Measurements from ENCODE around the gene CDC42EP2. TPM values are rescaled to one million over a fixed set of nuclear protein-coding genes. Genes with fewer than 3 reads are reported as not detected.

Gene CDC42EP2
- total and polyA plus RNA-seq, 10 of the 15 experiments (the other 5 are each of a cell fraction or from before 2014, with no cell fraction given), result 0.03 to 1.2 (median 0.09) TPM; not detected in 3

DNA sequence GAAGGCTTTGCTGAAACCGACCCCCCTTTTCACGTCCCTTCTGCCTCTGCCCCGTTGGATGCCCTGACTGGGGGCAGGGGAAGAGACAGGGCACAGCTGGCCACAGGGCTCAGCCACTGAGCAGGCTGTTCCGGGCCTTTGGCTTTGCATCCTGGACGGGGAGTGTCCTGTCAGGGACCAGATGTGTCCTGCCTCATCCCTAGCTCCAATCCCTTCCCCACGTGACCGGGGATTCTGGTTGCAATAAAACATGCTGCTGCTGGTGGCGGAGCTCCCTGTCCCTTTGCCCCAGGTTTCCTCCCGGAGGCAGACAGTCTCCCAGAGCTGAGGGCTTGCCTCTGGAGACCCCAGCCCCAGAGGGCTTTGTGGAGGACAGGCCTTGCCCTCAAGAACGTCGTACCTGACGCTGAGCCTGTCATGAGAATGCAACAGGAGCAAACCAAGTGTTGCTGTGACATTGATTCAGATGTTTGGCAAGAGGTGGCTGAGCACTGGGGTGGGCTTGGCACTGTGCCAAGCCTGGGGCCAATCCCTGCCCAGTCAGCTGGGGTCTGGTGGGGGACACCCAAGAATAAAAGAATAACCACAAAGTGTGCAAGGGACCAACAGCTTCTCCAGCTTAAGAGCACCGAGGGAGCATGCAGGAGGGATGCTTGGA lies 7.3 kb downstream of the CDC42EP2 start:
- Histone ChIP-seq H3K4me2 (ENCODE audit: control insufficient read depth, insufficient read depth) (no peak overlapping the region), H2AFZ (ENCODE audit: control insufficient read depth, low read depth, low read length) (no peak overlapping the region), H3K36me3 (ENCODE audit: control insufficient read depth in 2 of 2, insufficient read depth in 2 of 2, low read length in 1 of 2) (no peaks in the 10 kb centered on the region), H3K4me1 (ENCODE audit: control insufficient read depth, insufficient read depth, low read length) (no peaks in the 10 kb centered on the region), H3K9me3 (replicated peaks; ENCODE audit: control insufficient read depth, insufficient read depth, low read length) (no peaks in the 10 kb centered on the region), H4K20me1 (ENCODE audit: control insufficient read depth, insufficient read depth) (no peaks in the 10 kb centered on the region), H3K27ac (ENCODE audit: control insufficient read depth, insufficient read depth) (no peak overlapping the region), H3K27me3 (replicated peaks in 1 of 2; ENCODE audit: control insufficient read depth in 2 of 2, insufficient read depth in 2 of 2, low read length in 1 of 2) (no peaks in the 10 kb centered on the region), H3K9ac (ENCODE audit: control insufficient read depth, insufficient read depth, low read length) (no peak overlapping the region), H3K4me3 (no peak overlapping the region), H3K79me2 (ENCODE audit: control insufficient read depth, insufficient read depth, low read length) (no peaks in the 10 kb centered on the region)
- no TSS peak for BruUV-seq (replicated peaks)
- in situ Hi-C loops (cut with MboI), result no loop called here
- SMC1A ChIA-PET (ENCODE audit: uncharacterized antibody, unreplicated experiment), result no interaction called here
- DNase-seq (ENCODE audit: low read depth, low spot score), result no peak
- WGBS (ENCODE audit: insufficient coverage, insufficient replicate concordance, low lambda C conversion rate, missing lambda C conversion rate), result 39% methylated on average over 13 of the region's 13 CpGs
- intact Hi-C loops (cut with micrococcal nuclease; ENCODE audit: unreplicated experiment), result no loop called here
- FAIRE-seq, result no peak
- POLR2A ChIA-PET, result interaction anchor here (1.6 kb wide), 1 partner anchor 10 kb away, joined by 4 read pairs; no protein-coding TSS in a partner anchor
- CTCF ChIA-PET, result interaction anchor here (1.1 to 15.4 kb wide), 5 partner anchors 10 to 103 kb away, joined by 3 to 261 read pairs (median 3); partner anchors contain the start of gene DPF2
- no peak for TF ChIP-seq ZNF687 (IDR thresholded peaks at IDR 0.05)
- ATAC-seq, result no peak
- RAD21 ChIA-PET (ENCODE audit: unreplicated experiment), result interaction anchor here (1.9 kb wide), 1 partner anchor 47 kb away, joined by 11 read pairs; no protein-coding TSS in a partner anchor

Data from GM12878 (cell line).